Right lobe of liver (tissue), 6 donors: Measurements from ENCODE around the gene ARL6IP4. TPM values are rescaled to one million over a fixed set of nuclear protein-coding genes. Genes with fewer than 3 reads are reported as not detected.
A peak's percentile ranks its signal among the peaks of the same experiment; 100 is the strongest.

Experiments used
- ATAC-seq, 4 donors: fragments of 200-7000 bp; cut with Tn5 transposase; one replicate each; pipeline ENCODE4 v1.9.1; 2020; ENCODE audit warnings: mild to moderate bottlenecking in 4 of 4, moderate library complexity in 4 of 4
- DNase-seq, 3 donors: peaks; one replicate each; pipeline ENCODE4 v3.0.0-alpha.2; 2020
- H3K27ac ChIP-seq, 3 donors: fragments of 200-600 bp; one replicate each; pipeline ENCODE4 v1.8.0; 2022
- H3K27me3 ChIP-seq, 2 donors: fragments of 200-600 bp; one replicate each; pipeline ENCODE4 v1.8.0; 2022
- H3K36me3 ChIP-seq, 4 donors: fragments of 200-600 bp; sonication (generic) in 1 of 4; one replicate each; pipeline versions ENCODE4 v1.5.1 to v1.8.0; 2017 to 2022; ENCODE audit warnings: control low read depth in 1 of 4
- H3K4me1 ChIP-seq, 4 donors: fragments of 200-600 bp; sonication (generic) in 1 of 4; one replicate each; pipeline versions ENCODE4 v1.5.1 to v1.8.0; 2017 to 2022; ENCODE audit warnings: control low read depth in 1 of 4
- H3K4me3 ChIP-seq, 3 donors: fragments of 200-600 bp; one replicate each; pipeline ENCODE4 v1.8.0; 2022
- H3K9me3 ChIP-seq, 4 donors: fragments of 200-600 bp; sonication (generic) in 1 of 4; one replicate each; pipeline versions ENCODE4 v1.5.1 to v1.8.0; 2017 to 2022; ENCODE audit warnings: control low read depth in 1 of 4
- CTCF ChIP-seq, 4 donors: fragments of 200-600 bp in 3 of 4; fragments of 450-650 bp in 1 of 4; IDR thresholded peaks; one replicate each; pipeline versions ENCODE4 v1.5.1 to v1.8.0; 2016 to 2022; ENCODE audit warnings: antibody characterized with exemption in 4 of 4, mild to moderate bottlenecking in 2 of 4
- POLR2A ChIP-seq: fragments of 450-650 bp; IDR thresholded peaks from one replicate; pipeline ENCODE4 v1.6.1; 2017; ENCODE audit warnings: antibody characterized with exemption, mild to moderate bottlenecking
- WGBS: methylation state at CpG from one replicate; pipeline ENCODE4 v1.1.6; 2018; ENCODE audit warnings: low coverage, low lambda C conversion rate; ENCODE audit not compliant: insufficient coverage; ENCODE audit errors: missing lambda C conversion rate; 5-methylcytosine and 5-hydroxymethylcytosine counted together
- intact Hi-C, 2 donors: fragments of 100-400 bp; cut with DNase I; formaldehyde crosslinking; loops; one replicate each; pipeline versions ENCODE4 v1.11.2 to v1.14.1; 2022
- long read RNA-seq: library from polyadenylated mRNA; unstranded; transcript quantifications from one replicate; pipeline ENCODE4 v2.0.0, GENCODE V29; 2019
- total RNA-seq, 6 experiments: library from RNA; depleted of rRNA in 2 of 6; stranded (reverse); fragments of >200 nt in 2 of 6; fragmentation: NEBNext Ultra II Directional in 3 of 6; extraction: Animal tissue kit (Norgen Biotek cat#: 25700) in 3 of 6; gene quantifications; one replicate each; pipeline versions ENCODE4 v1.1.0 to v1.2.4, GENCODE V29; 2016 to 2023
- donor health status: DM: no; HTN: yes; CAD: no.
- donor health status: DM: no; HTN: no; CAD: no.
- donor health status: DM: no; HTN: no; CAD: no.
- donor health status: DM: no; HTN: yes; CAD: no.
- donor health status: DM: no; HTN: yes; CAD: no.

ARL6IP4 gene
- 100 to 1,000 TPM in 5 of 6 experiments, 10 to 100 TPM in 1; 84.7 to 146 (median 110) TPM for total RNA-seq
- long read RNA-seq, transcript ARL6IP4-201 (6 exons, 1,644 nt): minor isoform, 5 of 34 reads
- long read RNA-seq, transcript ARL6IP4-220 (6 exons, 1,591 nt): major isoform, 6 of 34 reads
- long read RNA-seq, partial matches to known transcripts: 4 of 34 reads
- long read RNA-seq, other reads (novel, unspliced or antisense): 12 of 34 reads

GRCh38 chr12:122980183-122981035 is at the start of gene ARL6IP4:
Gene ARL6IP4, plus strand, starts transcription at chr12:122980681. Its CDS starts 459 bp downstream, at chr12:122981140.
- intact Hi-C loops: loop anchor here in 1 of 2 donors (10.0 kb wide), 1 partner anchor 254 kb away; the partner anchor contains the start of genes MPHOSPH9 and MTRFR
- DNase-seq: peak in 2 of 3 donors; percentile 74 to 77
- 0% methylated on average over 8 of the region's 96 CpGs for WGBS

DNA sequence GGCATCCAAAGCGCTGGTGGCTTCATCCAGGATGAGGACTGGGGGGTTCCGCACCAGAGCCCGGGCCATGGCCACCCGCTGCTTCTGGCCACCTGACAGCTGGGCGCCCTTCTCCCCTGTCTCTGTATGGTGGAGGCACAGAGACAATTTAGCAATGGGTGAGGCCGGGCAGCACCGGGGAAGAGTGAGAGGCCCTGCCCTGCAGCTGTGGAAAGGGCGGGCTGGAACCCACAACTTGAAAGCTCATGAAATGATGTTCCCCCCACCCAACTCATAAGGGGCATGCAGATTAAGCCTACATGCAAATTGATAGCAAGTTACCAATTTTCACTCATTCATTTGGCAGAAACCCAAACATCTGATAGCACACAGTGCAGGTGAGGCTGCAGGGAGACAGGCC is 48.3 kb upstream of the ARL6IP4 start:
- Histone ChIP-seq H3K27ac (no peak overlapping the region), H3K9me3 (no peaks in the 10 kb centered on the region), H3K27me3 (no peaks in the 10 kb centered on the region), H3K4me1 (peaks cover 0 to 11% (median 2%) of the 10 kb centered on the region in 4 donors), H3K36me3 (no peaks in the 10 kb centered on the region), H3K4me3 (no peak overlapping the region)
- DNase-seq: no peak
- intact Hi-C loops: no loop called here
- WGBS: 100% methylated on average over 3 of the region's 8 CpGs
- no peak for ATAC-seq
- TF ChIP-seq CTCF (IDR thresholded peaks at IDR 0.05) (no peak), POLR2A (no peak)

More at GRCh38 chr12:122980183-122981035, at the start of gene ARL6IP4:
- H3K36me3 ChIP-seq: no peaks in the 10 kb centered on the region
- peak within 1 kb of the TSS; percentile 97 to 99 (median 98) for H3K4me3 ChIP-seq
- peak; percentile 55 to 83 (median 69) for ATAC-seq
- no peaks in the 10 kb centered on the region for H3K27me3 ChIP-seq
- H3K27ac ChIP-seq: peak within 1 kb of the TSS; percentile 54 to 90 (median 84)
- H3K9me3 ChIP-seq: no peaks in the 10 kb centered on the region
- H3K4me1 ChIP-seq: peaks cover 0 to 61% (median 27%) of the 10 kb centered on the region in 4 donors
- TF ChIP-seq CTCF (IDR thresholded peaks at IDR 0.05) (peak in 1 of 4 donors; percentile 9), POLR2A (peak; percentile 66)

DNA sequence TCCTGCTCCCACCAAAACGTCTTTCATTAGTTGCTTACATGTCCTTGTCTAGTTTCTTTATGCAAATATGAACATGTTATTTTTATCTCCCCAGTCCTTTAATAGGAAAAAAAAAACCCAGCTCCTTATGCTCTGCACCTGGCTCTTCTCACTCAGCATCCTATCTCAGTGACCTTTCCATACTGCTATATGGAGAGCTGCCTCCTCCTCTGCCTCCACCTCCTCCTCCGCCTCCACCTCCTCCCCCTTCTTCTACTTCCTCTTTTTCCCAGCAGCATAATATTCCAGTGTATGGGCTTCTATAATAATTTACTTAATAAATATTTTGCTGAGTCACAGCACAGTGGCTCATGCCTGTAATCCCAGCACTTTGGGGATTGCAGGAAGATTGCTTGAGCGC is 45.8 kb upstream of the ARL6IP4 start:
- DNase-seq (no peak), ATAC-seq (no peak)
- H3K36me3 ChIP-seq: no peaks in the 10 kb centered on the region
- H3K27me3 ChIP-seq: no peaks in the 10 kb centered on the region
- H3K9me3 ChIP-seq: no peaks in the 10 kb centered on the region
- TF ChIP-seq CTCF (IDR thresholded peaks at IDR 0.05): no peak
- TF ChIP-seq POLR2A: no peak
- no peak overlapping the region for H3K27ac ChIP-seq
- 73% methylated on average over 3 of the region's 3 CpGs for WGBS
- intact Hi-C loops: no loop called here
- no peak overlapping the region for H3K4me3 ChIP-seq
- peaks cover 0 to 13% (median 2%) of the 10 kb centered on the region in 4 donors for H3K4me1 ChIP-seq

GRCh38 chr12:122935318-122935717 is 45.2 kb upstream of the ARL6IP4 start:
- no peaks in the 10 kb centered on the region for H3K27me3 ChIP-seq
- no CpG with 5 or more reads among the region's 8 CpGs for WGBS
- H3K4me3 ChIP-seq: no peak overlapping the region
- no peak for DNase-seq
- peak in 1 of 4 donors; percentile 17 for ATAC-seq
- no peaks in the 10 kb centered on the region for H3K9me3 ChIP-seq
- no peaks in the 10 kb centered on the region for H3K36me3 ChIP-seq
- TF ChIP-seq POLR2A (no peak), CTCF (IDR thresholded peaks at IDR 0.05) (no peak)
- peaks cover 0 to 13% (median 2%) of the 10 kb centered on the region in 4 donors for H3K4me1 ChIP-seq
- intact Hi-C loops: no loop called here
- H3K27ac ChIP-seq: no peak overlapping the region
